Mesenchymal stem cell (in vitro differentiated cells and primary cell): Measurements from ENCODE around the gene APOBEC3F.
"Not testable (repeated sequence)": the region's sequence is repeated elsewhere in the genome, so short reads cannot be mapped to it uniquely, and the experiment has no call there.

Experiments
- DNase-seq: peaks from one replicate; pipeline ENCODE4 v3.0.0-alpha.2; 2013
- H2AFZ ChIP-seq: one replicate; pipeline ENCODE4 v1.6.1; 2013; ENCODE audit warnings: low read depth, mild to moderate bottlenecking, control low read depth, inconsistent platforms, low read length, moderate library complexity
- H2AK5ac ChIP-seq: 2 replicates; pipeline ENCODE4 v1.6.1; 2013; ENCODE audit warnings: low read length, moderate library complexity, mild to moderate bottlenecking, inconsistent platforms; ENCODE audit not compliant: severe bottlenecking
- H2BK120ac ChIP-seq: one replicate; pipeline ENCODE4 v1.6.1; 2013; ENCODE audit warnings: low read depth, mild to moderate bottlenecking, inconsistent platforms, low read length, moderate library complexity
- H2BK12ac ChIP-seq, 2 experiments: one replicate each; pipeline ENCODE4 v1.6.1; 2013; ENCODE audit warnings: inconsistent platforms in 2 of 2, low read length in 2 of 2, mild to moderate bottlenecking in 2 of 2, moderate library complexity in 2 of 2, control low read depth in 1 of 2
- H2BK15ac ChIP-seq: one replicate; pipeline ENCODE4 v1.6.1; 2013; ENCODE audit warnings: mild to moderate bottlenecking, low read depth, inconsistent platforms; ENCODE audit not compliant: poor library complexity, severe bottlenecking
- H2BK5ac ChIP-seq: 2 replicates; pipeline ENCODE4 v1.6.1; 2013; ENCODE audit warnings: low read depth, mild to moderate bottlenecking, low read length, control low read depth, inconsistent platforms; ENCODE audit not compliant: poor library complexity, severe bottlenecking
- H3K14ac ChIP-seq, 2 experiments: one replicate each; pipeline ENCODE4 v1.6.1; 2013; ENCODE audit warnings: inconsistent platforms in 2 of 2, low read length in 2 of 2, control low read depth in 1 of 2, mild to moderate bottlenecking in 1 of 2, moderate library complexity in 1 of 2
- H3K18ac ChIP-seq, 2 experiments: one replicate each; pipeline ENCODE4 v1.6.1; 2013; ENCODE audit warnings: inconsistent platforms in 2 of 2, low read length in 2 of 2, control low read depth in 1 of 2, low read depth in 1 of 2, mild to moderate bottlenecking in 1 of 2
- H3K23ac ChIP-seq, 2 experiments: one replicate each; pipeline ENCODE4 v1.6.1; 2013; ENCODE audit warnings: inconsistent platforms in 2 of 2, low read length in 2 of 2, mild to moderate bottlenecking in 2 of 2, moderate library complexity in 2 of 2, control low read depth in 1 of 2
- H3K27ac ChIP-seq: 2 replicates; pipeline ENCODE4 v1.5.1; 2013; ENCODE audit warnings: mild to moderate bottlenecking, moderate library complexity, low read length, control low read depth, inconsistent platforms; ENCODE audit not compliant: poor library complexity, severe bottlenecking
- H3K27me3 ChIP-seq, 2 experiments: 2 replicates each; pipeline versions ENCODE4 v1.6.1 to v1.7.0; 2013; ENCODE audit warnings: low read length in 2 of 2, mild to moderate bottlenecking in 2 of 2, moderate library complexity in 2 of 2, control low read depth in 1 of 2, inconsistent platforms in 1 of 2; ENCODE audit not compliant: control insufficient read depth in 1 of 2, insufficient read depth in 1 of 2
- H3K36me3 ChIP-seq, 2 experiments: 2 replicates each; pipeline versions ENCODE4 v1.6.1 to v1.7.0; 2013; ENCODE audit warnings: low read length in 2 of 2, control low read depth in 1 of 2, inconsistent platforms in 1 of 2, low read depth in 1 of 2, mild to moderate bottlenecking in 1 of 2; ENCODE audit not compliant: insufficient read depth in 2 of 2, control insufficient read depth in 1 of 2
- H3K4ac ChIP-seq, 2 experiments: one replicate each; pipeline ENCODE4 v1.6.1; 2013; ENCODE audit warnings: inconsistent platforms in 2 of 2, low read length in 2 of 2, mild to moderate bottlenecking in 2 of 2, moderate library complexity in 2 of 2, control low read depth in 1 of 2, low read depth in 1 of 2
- H3K4me1 ChIP-seq: 2 replicates; pipeline ENCODE4 v1.6.1; 2013; ENCODE audit warnings: low read depth, low read length, control low read depth; ENCODE audit not compliant: control insufficient read depth, insufficient read depth
- H3K4me2 ChIP-seq: 2 replicates; pipeline ENCODE4 v1.6.1; 2013; ENCODE audit warnings: low read length, mild to moderate bottlenecking, inconsistent platforms; ENCODE audit not compliant: poor library complexity, severe bottlenecking
- H3K4me3 ChIP-seq, 2 experiments: 2 replicates each; pipeline versions ENCODE4 v1.5.1 to v1.7.0; 2013; ENCODE audit warnings: low read length in 2 of 2, mild to moderate bottlenecking in 2 of 2, control low read depth in 1 of 2, low read depth in 1 of 2; ENCODE audit not compliant: insufficient read depth in 1 of 2
- H3K79me1 ChIP-seq: replicated peaks from 2 replicates; pipeline ENCODE4 v1.6.1; 2013; ENCODE audit warnings: mild to moderate bottlenecking, control low read depth, low read length, inconsistent platforms; ENCODE audit not compliant: poor library complexity, severe bottlenecking
- H3K9ac ChIP-seq: 2 replicates; pipeline ENCODE4 v1.7.0; 2013; ENCODE audit warnings: mild to moderate bottlenecking, low read length, moderate library complexity
- H3K9me3 ChIP-seq: 2 replicates; pipeline ENCODE4 v1.7.0; 2013; ENCODE audit warnings: mild to moderate bottlenecking, low read length; ENCODE audit not compliant: control insufficient read depth
- H4K8ac ChIP-seq: one replicate; pipeline ENCODE4 v1.6.1; 2013; ENCODE audit warnings: inconsistent platforms, mild to moderate bottlenecking, low read length, moderate library complexity
- H4K91ac ChIP-seq: one replicate; pipeline ENCODE4 v1.6.1; 2013; ENCODE audit warnings: mild to moderate bottlenecking, low read length, inconsistent platforms
- WGBS: methylation state at CpG from one replicate; pipeline ENCODE4 v1.1.7; 2013; ENCODE audit warnings: mixed read lengths; 5-methylcytosine and 5-hydroxymethylcytosine counted together

APOBEC3F gene

DNA sequence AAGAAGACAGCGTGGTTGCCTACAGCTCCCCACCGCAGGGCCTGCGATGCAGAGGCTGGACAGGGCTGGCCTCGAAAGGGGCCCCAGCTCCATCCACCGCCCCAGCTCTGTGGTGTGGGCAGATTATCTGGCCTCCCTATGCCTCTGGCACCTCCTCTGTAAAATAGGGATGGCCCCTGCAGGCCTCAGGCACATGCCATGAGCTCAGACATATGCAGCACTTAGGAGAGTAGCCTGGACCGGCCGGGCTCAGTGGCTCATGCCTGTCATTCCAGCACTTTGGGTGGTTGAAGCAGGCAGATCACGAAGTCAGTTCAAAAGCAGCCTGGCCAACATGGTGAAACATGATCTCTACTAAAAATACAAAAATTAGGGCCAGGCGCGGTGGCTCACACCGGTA, 12.4 kb upstream of the APOBEC3F start:
- peaks cover 5% of the 10 kb centered on the region for H3K4me1 ChIP-seq
- no peak overlapping the region for H2BK12ac ChIP-seq
- H3K79me1 ChIP-seq: no peaks in the 10 kb centered on the region
- no peak overlapping the region for H2BK5ac ChIP-seq
- no peak overlapping the region for H3K4me2 ChIP-seq
- no peaks in the 10 kb centered on the region for H3K27me3 ChIP-seq
- H3K9me3 ChIP-seq: no peaks in the 10 kb centered on the region
- H3K36me3 ChIP-seq: peaks cover 13 to 20% of the 10 kb centered on the region in 2 experiments
- WGBS: 96% methylated on average over 11 of the region's 11 CpGs
- no peak overlapping the region for H4K8ac ChIP-seq
- no peak overlapping the region for H2AFZ ChIP-seq
- no peak overlapping the region for H2BK15ac ChIP-seq
- no peak overlapping the region for H2BK120ac ChIP-seq
- no peak overlapping the region for H3K9ac ChIP-seq
- H2AK5ac ChIP-seq: no peak overlapping the region
- no peak for DNase-seq
- no peak overlapping the region for H3K14ac ChIP-seq
- no peak overlapping the region for H3K23ac ChIP-seq
- H3K4ac ChIP-seq: no peak overlapping the region
- H3K18ac ChIP-seq: no peak overlapping the region
- no peak overlapping the region for H3K4me3 ChIP-seq
- no peak overlapping the region for H3K27ac ChIP-seq
- no peak overlapping the region for H4K91ac ChIP-seq

DNA sequence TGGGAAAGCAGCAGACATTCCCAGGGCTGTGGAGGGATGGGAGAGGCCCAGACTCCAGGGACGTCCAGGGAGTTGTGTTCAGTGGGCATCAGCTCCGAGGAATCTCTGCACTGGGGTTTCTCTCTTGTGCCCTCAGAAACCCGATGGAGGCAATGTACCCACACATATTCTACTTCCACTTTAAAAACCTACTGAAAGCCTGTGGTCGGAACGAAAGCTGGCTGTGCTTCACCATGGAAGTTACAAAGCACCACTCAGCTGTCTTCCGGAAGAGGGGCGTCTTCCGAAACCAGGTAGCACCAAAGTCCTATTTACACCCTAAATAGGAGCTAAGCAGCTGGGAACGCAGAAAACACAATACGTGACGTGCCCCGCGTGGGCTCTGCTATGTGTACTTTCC, 11.4 kb upstream of the APOBEC3F start:
- Histone ChIP-seq H2BK5ac (no peak overlapping the region), H3K9me3 (no peaks in the 10 kb centered on the region), H3K4me3 (no peak overlapping the region), H3K27me3 (no peaks in the 10 kb centered on the region), H3K14ac (no peak overlapping the region), H2AFZ (no peak overlapping the region), H3K4ac (no peak overlapping the region), H3K79me1 (no peaks in the 10 kb centered on the region), H3K23ac (no peak overlapping the region), H2AK5ac (no peak overlapping the region), H3K36me3 (peaks cover 4 to 15% of the 10 kb centered on the region in 2 experiments), H2BK120ac (no peak overlapping the region), H3K18ac (no peak overlapping the region), H3K4me2 (no peak overlapping the region), H2BK15ac (no peak overlapping the region), H4K91ac (no peak overlapping the region), H3K4me1 (peaks cover 5% of the 10 kb centered on the region), H4K8ac (no peak overlapping the region), H3K27ac (no peak overlapping the region), H2BK12ac (no peak overlapping the region), H3K9ac (no peak overlapping the region)
- 97% methylated on average over 13 of the region's 13 CpGs for WGBS
- no peak for DNase-seq

DNA sequence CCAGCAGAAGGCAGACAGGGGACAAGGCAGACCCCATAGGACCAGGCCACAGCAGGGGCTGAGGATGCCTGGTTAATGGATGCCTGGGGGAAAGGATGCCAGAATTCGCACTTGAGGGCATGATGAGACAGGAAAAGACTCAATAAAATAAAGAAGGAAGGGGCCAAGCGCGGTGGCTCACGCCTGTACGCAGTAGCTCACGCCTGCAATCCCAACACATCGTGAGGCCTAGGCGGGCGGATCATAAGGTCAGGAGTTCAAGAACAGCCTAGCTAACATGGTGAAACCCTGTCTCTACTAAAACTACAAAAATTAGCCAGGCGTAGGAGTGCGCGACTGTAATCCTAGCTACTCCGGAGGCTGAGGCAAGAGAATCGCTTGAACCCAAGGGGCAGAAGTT, 10.0 kb upstream of the APOBEC3F start:
- no peak overlapping the region for H2AK5ac ChIP-seq
- no peaks in the 10 kb centered on the region for H3K27me3 ChIP-seq
- H2BK120ac ChIP-seq: no peak overlapping the region
- H3K23ac ChIP-seq: no peak overlapping the region
- H3K4me1 ChIP-seq: peaks cover 5% of the 10 kb centered on the region
- no peak overlapping the region for H3K9ac ChIP-seq
- H3K27ac ChIP-seq: no peak overlapping the region
- no peak overlapping the region for H3K4me2 ChIP-seq
- no peak overlapping the region for H2BK15ac ChIP-seq
- no peak overlapping the region for H2BK5ac ChIP-seq
- H3K36me3 ChIP-seq: peaks cover 0 to 6% of the 10 kb centered on the region in 2 experiments
- no peak overlapping the region for H2BK12ac ChIP-seq
- no peak overlapping the region for H2AFZ ChIP-seq
- no peak for DNase-seq
- no peak overlapping the region for H4K91ac ChIP-seq
- H3K79me1 ChIP-seq: no peaks in the 10 kb centered on the region
- no peak overlapping the region for H3K4me3 ChIP-seq
- no peak overlapping the region for H3K18ac ChIP-seq
- no peak overlapping the region for H4K8ac ChIP-seq
- WGBS: 91% methylated on average over 14 of the region's 14 CpGs
- H3K4ac ChIP-seq: no peak overlapping the region
- H3K9me3 ChIP-seq: no peaks in the 10 kb centered on the region
- no peak overlapping the region for H3K14ac ChIP-seq

GRCh38 chr22:39031434-39032295, 9.0 kb upstream of the APOBEC3F start:
- H3K4ac ChIP-seq, H3K9me3 ChIP-seq, H3K4me3 ChIP-seq, H3K27ac ChIP-seq, H3K4me1 ChIP-seq, H2BK12ac ChIP-seq, H4K8ac ChIP-seq, H3K79me1 ChIP-seq, H3K4me2 ChIP-seq, H3K23ac ChIP-seq, H3K36me3 ChIP-seq, H3K9ac ChIP-seq, H2BK5ac ChIP-seq, H2BK15ac ChIP-seq, DNase-seq, H2BK120ac ChIP-seq, H2AFZ ChIP-seq, H3K14ac ChIP-seq, H2AK5ac ChIP-seq, H3K18ac ChIP-seq, H3K27me3 ChIP-seq: not testable (repeated sequence)
- WGBS: 73% methylated on average over 15 of the region's 18 CpGs
- peak overlapping the region; percentile 39 for H4K91ac ChIP-seq
